K562 (cell line): ENCODE measurements around the gene FAM186B. TPM values are rescaled to one million over a fixed set of nuclear protein-coding genes. Genes with fewer than 3 reads are reported as not detected.

Source experiments
- ADNP ChIP-seq: fragments of 200-800 bp; sonication (Bioruptor generic); IDR thresholded peaks from 2 replicates; pipeline ENCODE4 v1.6.1; 2016; ENCODE audit warnings: missing genetic modification characterization, missing compliant biosample characterization
- CBFA2T3 ChIP-seq: fragments of 450-650 bp; IDR thresholded peaks from 2 replicates; pipeline ENCODE4 v1.6.1; 2017
- MTA2 ChIP-seq: fragments of 450-650 bp; IDR thresholded peaks from 2 replicates; pipeline ENCODE4 v1.6.1; 2016; ENCODE audit warnings: low read depth
- NEUROD1 ChIP-seq: fragments of 150-350 bp; IDR thresholded peaks from 2 replicates; pipeline ENCODE4 v1.6.1; 2014; ENCODE audit warnings: borderline replicate concordance, low read length, low read depth; ENCODE audit not compliant: partially characterized antibody
- NFYB ChIP-seq: IDR thresholded peaks from 2 replicates; pipeline ENCODE4 v1.6.1; 2011; ENCODE audit warnings: mild to moderate bottlenecking, moderate library complexity; ENCODE audit not compliant: insufficient read length; ENCODE audit errors: extremely low read depth
- NR2C2 ChIP-seq, 2 experiments: fragments of 200-800 bp in 1 of 2; sonication (Bioruptor generic) in 1 of 2; sonication (generic) in 1 of 2; formaldehyde crosslinking in 1 of 2; IDR thresholded peaks; 2 replicates each; pipeline versions ENCODE4 v1.6.1 to v1.8.0; 2016 to 2022; ENCODE audit warnings: mild to moderate bottlenecking in 1 of 2, missing compliant biosample characterization in 1 of 2, missing genetic modification characterization in 1 of 2, missing genetic modification reagents in 1 of 2
- POLR2H ChIP-seq: IDR thresholded peaks from 2 replicates; pipeline ENCODE4 v1.6.1; 2016; ENCODE audit warnings: missing genetic modification characterization, low read depth, mild to moderate bottlenecking, control low read depth, missing compliant biosample characterization, moderate library complexity
- RB1 ChIP-seq: fragments of 450-650 bp; IDR thresholded peaks from 2 replicates; pipeline ENCODE4 v1.6.1; 2017; ENCODE audit warnings: low read depth, mild to moderate bottlenecking
- SMAD3 ChIP-seq: fragments of 450-650 bp; formaldehyde crosslinking; conservative IDR thresholded peaks from 2 replicates; pipeline ENCODE4 v1.4.0; 2020; ENCODE audit warnings: mild to moderate bottlenecking
- SMAD4 ChIP-seq: fragments of 250-450 bp; sonication (Bioruptor Pico); conservative IDR thresholded peaks from 2 replicates; pipeline ENCODE4 v1.8.0; 2021; ENCODE audit warnings: inconsistent platforms, mild to moderate bottlenecking, moderate library complexity
- SMARCA5 ChIP-seq: fragments of 450-650 bp; IDR thresholded peaks from 2 replicates; pipeline ENCODE4 v1.6.1; 2016
- STAG1 ChIP-seq: sonication (generic); formaldehyde crosslinking; IDR thresholded peaks from 2 replicates; pipeline ENCODE4 v1.5.0; 2020; ENCODE audit warnings: missing genetic modification reagents, borderline replicate concordance
- TARDBP ChIP-seq: fragments of 450-650 bp; IDR thresholded peaks from 2 replicates; pipeline ENCODE4 v1.6.1; 2016
- polyA plus RNA-seq, 8 experiments: library from polyadenylated mRNA; depleted of rRNA in 4 of 8; stranded (reverse) in 5 of 8; unstranded in 3 of 8; fragments of >200 nt; fragmentation: Nextera tagmentation in 2 of 8; fragmentation: Illumina TruSeq in 1 of 8; extraction: Ambion mirVana in 2 of 8; extraction: Trizol in 1 of 8; gene quantifications; 2 replicates each; pipeline versions ENCODE4 v1.2.1 to v1.2.3, GENCODE V29; 2011 to 2014; ENCODE audit warnings: inconsistent platforms in 1 of 8, missing spikeins in 1 of 8
- total RNA-seq, 7 experiments: library from RNA; depleted of rRNA in 6 of 7; stranded (reverse); fragments of >200 nt in 6 of 7; fragmentation: Illumina TruSeq in 2 of 7; extraction: Trizol in 2 of 7; gene quantifications; 2 replicates each; pipeline versions ENCODE4 v1.2.1 to v1.2.3, GENCODE V29; 2011 to 2021; ENCODE audit warnings: low replicate concordance in 1 of 7
- TF ChIP-seq, protein P1 (sequence below): fragments of 450-650 bp; formaldehyde crosslinking; IDR thresholded peaks from 2 replicates; pipeline ENCODE4 v1.4.0; 2022; ENCODE audit warnings: missing genetic modification characterization
- TF ChIP-seq, protein P2 (sequence below), 2 experiments: IDR thresholded peaks in 1 of 2; conservative IDR thresholded peaks in 1 of 2; 2 replicates each; pipeline ENCODE4 v1.6.1; 2016; ENCODE audit warnings: low read depth in 2 of 2, mild to moderate bottlenecking in 1 of 2, missing compliant biosample characterization in 1 of 2, missing genetic modification characterization in 1 of 2, moderate library complexity in 1 of 2

The FAM186B gene
- total and polyA plus RNA-seq, 9 of the 15 experiments (the other 6 are each of a cell fraction or from before 2014, with no cell fraction given) = 0.07 to 0.42 (median 0.15) TPM

DNA sequence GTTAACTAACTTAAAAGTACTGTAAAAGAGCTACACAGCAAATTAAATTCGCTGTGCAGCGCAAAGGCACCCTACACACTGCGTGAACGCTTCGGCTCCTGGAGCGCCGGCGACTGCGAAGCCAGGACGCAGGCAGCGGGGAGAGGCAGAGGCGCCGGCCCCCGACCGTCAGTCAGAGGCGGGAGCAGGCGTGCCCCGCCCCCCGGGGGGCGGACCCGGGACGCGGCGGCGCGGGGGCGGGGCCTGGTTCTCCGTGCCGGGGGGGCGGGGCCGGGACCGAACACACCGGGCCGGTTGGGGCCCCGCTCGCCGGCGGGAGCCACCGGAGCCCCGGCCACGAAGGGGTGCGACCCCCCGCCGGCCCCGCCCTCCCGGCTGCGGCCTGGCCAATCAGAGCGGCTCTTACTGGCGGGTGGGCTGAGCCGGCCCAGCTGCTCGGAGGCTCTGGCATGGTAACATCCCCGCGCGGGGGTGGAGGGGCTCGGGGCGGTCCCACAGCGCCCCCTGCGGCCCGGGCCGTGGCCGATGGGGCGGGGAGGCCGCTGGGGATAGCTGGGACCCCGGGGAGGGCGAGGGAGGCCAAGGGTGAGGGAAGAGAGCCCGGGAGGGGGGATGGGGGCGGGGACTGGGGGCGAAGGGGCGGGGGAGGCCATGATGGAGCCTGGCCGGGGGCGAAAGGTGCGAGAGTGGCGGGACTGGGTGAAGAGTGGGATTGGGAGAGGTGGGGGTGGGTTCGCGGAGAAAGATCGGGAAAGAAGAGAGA lies 17.9 kb upstream of the FAM186B start, which contains the start of gene PRPF40B (continued):
- TF ChIP-seq SMAD3 (CRISPR knock-in tag) = no peak
- TF ChIP-seq, protein P1, sequence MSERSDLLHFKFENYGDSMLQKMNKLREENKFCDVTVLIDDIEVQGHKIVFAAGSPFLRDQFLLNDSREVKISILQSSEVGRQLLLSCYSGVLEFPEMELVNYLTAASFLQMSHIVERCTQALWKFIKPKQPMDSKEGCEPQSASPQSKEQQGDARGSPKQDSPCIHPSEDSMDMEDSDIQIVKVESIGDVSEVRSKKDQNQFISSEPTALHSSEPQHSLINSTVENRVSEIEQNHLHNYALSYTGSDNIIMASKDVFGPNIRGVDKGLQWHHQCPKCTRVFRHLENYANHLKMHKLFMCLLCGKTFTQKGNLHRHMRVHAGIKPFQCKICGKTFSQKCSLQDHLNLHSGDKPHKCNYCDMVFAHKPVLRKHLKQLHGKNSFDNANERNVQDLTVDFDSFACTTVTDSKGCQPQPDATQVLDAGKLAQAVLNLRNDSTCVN (CRISPR knock-in tag) = no peak
- no peak for TF ChIP-seq NR2C2 (CRISPR knock-in tag; IDR thresholded peaks at IDR 0.05)
- peak; percentile 65 for TF ChIP-seq NR2C2 (tag; IDR thresholded peaks at IDR 0.05)
- TF ChIP-seq ADNP (tag) = no peak
- TF ChIP-seq NEUROD1 = peak; percentile 63
- TF ChIP-seq, protein P2, sequence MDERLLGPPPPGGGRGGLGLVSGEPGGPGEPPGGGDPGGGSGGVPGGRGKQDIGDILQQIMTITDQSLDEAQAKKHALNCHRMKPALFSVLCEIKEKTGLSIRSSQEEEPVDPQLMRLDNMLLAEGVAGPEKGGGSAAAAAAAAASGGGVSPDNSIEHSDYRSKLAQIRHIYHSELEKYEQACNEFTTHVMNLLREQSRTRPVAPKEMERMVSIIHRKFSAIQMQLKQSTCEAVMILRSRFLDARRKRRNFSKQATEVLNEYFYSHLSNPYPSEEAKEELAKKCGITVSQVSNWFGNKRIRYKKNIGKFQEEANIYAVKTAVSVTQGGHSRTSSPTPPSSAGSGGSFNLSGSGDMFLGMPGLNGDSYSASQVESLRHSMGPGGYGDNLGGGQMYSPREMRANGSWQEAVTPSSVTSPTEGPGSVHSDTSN (CRISPR knock-in tag; IDR thresholded peaks at IDR 0.05; ENCODE audit: low read depth) = 0 out of 2 replicates have a peak, but pooled peaks have one; percentile 10
- TF ChIP-seq, protein P2 (tag; conservative IDR thresholded peaks at IDR 0.05; ENCODE audit: low read depth) = no peak
- no peak for TF ChIP-seq MTA2
- no peak for TF ChIP-seq STAG1 (CRISPR knock-in tag)
- TF ChIP-seq RB1 = peak; percentile 87
- no peak for TF ChIP-seq SMARCA5
- TF ChIP-seq SMAD4 (CRISPR knock-in tag) = peak; percentile 49
- TF ChIP-seq POLR2H = 0 out of 2 replicates have a peak, but pooled peaks have one; percentile 51
- peak; percentile 46 for TF ChIP-seq NFYB
- no peak for TF ChIP-seq CBFA2T3
- no peak for TF ChIP-seq TARDBP
